Measurements from ENCODE around the gene LMNB1. TPM values are rescaled to one million over a fixed set of nuclear protein-coding genes. Genes with fewer than 3 reads are reported as not detected.

The LMNB1 gene
- total RNA-seq, 1 experiment from 2014 or later, result 150 TPM

- Histone ChIP-seq H3K36me3 (ENCODE audit: control insufficient read depth in 1 of 2, insufficient read depth in 2 of 2, low read length in 2 of 2) (no peaks in the 10 kb centered on the region), H3K9me3 (ENCODE audit: control insufficient read depth in 1 of 2, insufficient read depth in 1 of 2, low read depth in 1 of 2, low read length in 2 of 2) (no peaks in the 10 kb centered on the region), H3K9ac (ENCODE audit: low read length) (no peak overlapping the region), H3K27ac (ENCODE audit: low read depth, low read length) (no peak overlapping the region), H3K4me3 (replicated peaks in 1 of 2; ENCODE audit: low read depth in 1 of 2, low read length in 2 of 2) (no peak overlapping the region), H3K4me2 (ENCODE audit: low read length) (no peak overlapping the region), H4K20me1 (ENCODE audit: insufficient read depth) (no peaks in the 10 kb centered on the region), H3K79me2 (ENCODE audit: insufficient read depth, low read length) (no peaks in the 10 kb centered on the region), H3K9me2 (ENCODE audit: insufficient read depth) (no peaks in the 10 kb centered on the region), H2AFZ (ENCODE audit: low read depth, low read length, poor library complexity, severe bottlenecking) (no peak overlapping the region), H3K27me3 (ENCODE audit: insufficient read depth, low read length) (no peaks in the 10 kb centered on the region), H3K4me1 (ENCODE audit: control insufficient read depth in 1 of 2, insufficient read depth in 2 of 2, low read length in 2 of 2) (peaks cover 0 to 10% of the 10 kb centered on the region in 2 experiments; a peak in 1 of 4 replicates)
- POLR2A ChIA-PET, result interaction anchor here (0.7 kb wide), 1 partner anchor 38 kb away, joined by 3 read pairs; no protein-coding TSS in a partner anchor
- no TSS peak for BruUV-seq (replicated peaks)
- DNase-seq (ENCODE audit: low read depth, low spot score) (no peak), ATAC-seq (no peak)
- intact Hi-C loops (cut with micrococcal nuclease), result no loop called here
- RAD21 ChIA-PET (ENCODE audit: low non-redundant PET in 1 of 2, low total read pairs in 2 of 2, uncharacterized antibody in 2 of 2, unreplicated experiment in 2 of 2), result no interaction called here
- CTCF ChIA-PET, result interaction anchor here (0.6 kb wide), 1 partner anchor 429 kb away, joined by 3 read pairs; no protein-coding TSS in a partner anchor
- no peak for TF ChIP-seq YY1 (IDR thresholded peaks at IDR 0.05; ENCODE audit: extremely low read depth, insufficient replicate concordance, low read depth, low read length)
- no peak for TF ChIP-seq FOSL1 (IDR thresholded peaks at IDR 0.05; ENCODE audit: low read depth)
- no peak for TF ChIP-seq EZH2phosphoT487 (IDR thresholded peaks at IDR 0.05; ENCODE audit: borderline replicate concordance)
- no peak for TF ChIP-seq POLR2AphosphoS5 (IDR thresholded peaks at IDR 0.05; ENCODE audit: low read depth, low read length)
Observed at GRCh38 chr5:126757713-126758357, 19.1 kb upstream of the LMNB1 start.

- CTCF ChIA-PET, result no interaction called here
- BruUV-seq (replicated peaks), result no TSS peak
- H4K20me1 ChIP-seq (ENCODE audit: insufficient read depth), result no peaks in the 10 kb centered on the region
- POLR2A ChIA-PET, result no interaction called here
- no peaks in the 10 kb centered on the region for H3K9me2 ChIP-seq (ENCODE audit: insufficient read depth)
- DNase-seq (ENCODE audit: low read depth, low spot score), result no peak
- no peaks in the 10 kb centered on the region for H3K27me3 ChIP-seq (ENCODE audit: insufficient read depth, low read length)
- intact Hi-C loops (cut with micrococcal nuclease), result loop anchor here (2.0 kb wide), 1 partner anchor 77 kb away; no protein-coding TSS in a partner anchor
- no peaks in the 10 kb centered on the region for H3K79me2 ChIP-seq (ENCODE audit: insufficient read depth, low read length)
- RAD21 ChIA-PET (ENCODE audit: low non-redundant PET in 1 of 2, low total read pairs in 2 of 2, uncharacterized antibody in 2 of 2, unreplicated experiment in 2 of 2), result no interaction called here
- no peak overlapping the region for H3K9ac ChIP-seq (ENCODE audit: low read length)
- H3K27ac ChIP-seq (ENCODE audit: low read depth, low read length), result no peak overlapping the region
- H3K4me2 ChIP-seq (ENCODE audit: low read length), result no peak overlapping the region
- H2AFZ ChIP-seq (ENCODE audit: low read depth, low read length, poor library complexity, severe bottlenecking), result no peak overlapping the region
- H3K4me3 ChIP-seq (replicated peaks in 1 of 2; ENCODE audit: low read depth in 1 of 2, low read length in 2 of 2), result no peak overlapping the region
- no peaks in the 10 kb centered on the region for H3K36me3 ChIP-seq (ENCODE audit: control insufficient read depth in 1 of 2, insufficient read depth in 2 of 2, low read length in 2 of 2)
- no peak for ATAC-seq
- peaks cover 0 to 10% of the 10 kb centered on the region in 2 experiments; a peak in 1 of 4 replicates for H3K4me1 ChIP-seq (ENCODE audit: control insufficient read depth in 1 of 2, insufficient read depth in 2 of 2, low read length in 2 of 2)
- H3K9me3 ChIP-seq (ENCODE audit: control insufficient read depth in 1 of 2, insufficient read depth in 1 of 2, low read depth in 1 of 2, low read length in 2 of 2), result no peaks in the 10 kb centered on the region
- TF ChIP-seq JUND (IDR thresholded peaks at IDR 0.05) (no peak), POLR2A (IDR thresholded peaks at IDR 0.05; ENCODE audit: borderline replicate concordance, extremely low read depth, insufficient read depth, insufficient read length) (no peak), REST (IDR thresholded peaks at IDR 0.05; ENCODE audit: low read depth) (no peak), TCF7L2 (IDR thresholded peaks at IDR 0.05; ENCODE audit: borderline replicate concordance, extremely low read depth, insufficient read depth, insufficient read length) (no peak), ELF1 (IDR thresholded peaks at IDR 0.05; ENCODE audit: borderline replicate concordance, low read depth) (no peak), CEBPB (IDR thresholded peaks at IDR 0.05; ENCODE audit: low read depth) (no peak), EZH2phosphoT487 (IDR thresholded peaks at IDR 0.05; ENCODE audit: borderline replicate concordance) (no peak), FOSL1 (IDR thresholded peaks at IDR 0.05; ENCODE audit: low read depth) (no peak), POLR2AphosphoS5 (IDR thresholded peaks at IDR 0.05; ENCODE audit: low read depth, low read length) (no peak), CTCF (IDR thresholded peaks at IDR 0.05 in 2 of 3, conservative IDR thresholded peaks at IDR 0.05 in 1 of 3; ENCODE audit: borderline replicate concordance in 1 of 3, insufficient read depth in 1 of 3, low read depth in 2 of 3, low read length in 2 of 3) (no peak), ATF3 (IDR thresholded peaks at IDR 0.05) (no peak), ZFX (IDR thresholded peaks at IDR 0.05) (no peak), EGR1 (IDR thresholded peaks at IDR 0.05; ENCODE audit: low read depth) (no peak), SRF (IDR thresholded peaks at IDR 0.05; ENCODE audit: low read depth) (no peak)
Observed at GRCh38 chr5:126763371-126763770, 13.6 kb upstream of the LMNB1 start.
